ENCODE measurements around the gene ZNHIT6.

The ZNHIT6 gene

GRCh38 chr1:85617633-85618100, 90.6 kb downstream of the ZNHIT6 start:
- no peak for DNase-seq (ENCODE audit: low spot score)

GRCh38 chr1:85616736-85617135, 91.5 kb downstream of the ZNHIT6 start:
- DNase-seq (ENCODE audit: low spot score) = no peak

GRCh38 chr1:85616364-85616705, 91.9 kb downstream of the ZNHIT6 start:
- no peak for DNase-seq (ENCODE audit: low spot score)

- no peak for DNase-seq (ENCODE audit: low spot score)
Observed at GRCh38 chr1:85615586-85616363, 92.5 kb downstream of the ZNHIT6 start.

GRCh38 chr1:85612704-85613361, 95.4 kb downstream of the ZNHIT6 start:
- no peak for DNase-seq (ENCODE audit: low spot score)

- no peak for DNase-seq (ENCODE audit: low spot score)
Observed at GRCh38 chr1:85611856-85612255, 96.4 kb downstream of the ZNHIT6 start.

GRCh38 chr1:85611425-85611824, 96.8 kb downstream of the ZNHIT6 start:
- DNase-seq (ENCODE audit: low spot score) = no peak

- no peak for DNase-seq (ENCODE audit: low spot score)
Observed at GRCh38 chr1:85609976-85610375, 98.3 kb downstream of the ZNHIT6 start.

- DNase-seq (ENCODE audit: low spot score) = no peak
Observed at GRCh38 chr1:85608851-85609250, 99.4 kb downstream of the ZNHIT6 start.

GRCh38 chr1:85607921-85608265, 100.3 kb downstream of the ZNHIT6 start:
- DNase-seq (ENCODE audit: low spot score) = no peak

- DNase-seq (ENCODE audit: low spot score) = no peak
Observed at GRCh38 chr1:85607126-85607920, 100.9 kb downstream of the ZNHIT6 start.

GRCh38 chr1:85606414-85606800, 101.8 kb downstream of the ZNHIT6 start:
- no peak for DNase-seq (ENCODE audit: low spot score)

GRCh38 chr1:85605484-85606413, 102.5 kb downstream of the ZNHIT6 start:
- no peak for DNase-seq (ENCODE audit: low spot score)

GRCh38 chr1:85604298-85604997, 103.8 kb downstream of the ZNHIT6 start:
- DNase-seq (ENCODE audit: low spot score) = no peak

- no peak for DNase-seq (ENCODE audit: low spot score)
Observed at GRCh38 chr1:85603086-85603880, 105.0 kb downstream of the ZNHIT6 start.

GRCh38 chr1:85602571-85602970, 105.7 kb downstream of the ZNHIT6 start:
- no peak for DNase-seq (ENCODE audit: low spot score)

GRCh38 chr1:85601901-85602300, 106.3 kb downstream of the ZNHIT6 start:
- no peak for DNase-seq (ENCODE audit: low spot score)

GRCh38 chr1:85599681-85600080, 108.6 kb downstream of the ZNHIT6 start:
- no peak for DNase-seq (ENCODE audit: low spot score)

Measured in CD4-positive, alpha-beta T cell treated with Interleukin-6 at 100 ng/mL for 8 hours (primary cell).